MM.1S (cell line): ENCODE data around the gene PHLDB2.

Experiments
- EZH2 ChIP-seq: fragments of 300-600 bp; sonication (generic); optimal IDR thresholded peaks from 2 replicates; pipeline ENCODE3; 2017; ENCODE audit warnings: low read depth, mild to moderate bottlenecking, antibody characterized with exemption, low read length, mixed read lengths
- EZH2phosphoT487 ChIP-seq: fragments of 300-600 bp; sonication (generic); IDR thresholded peaks from 2 replicates; pipeline ENCODE4 v1.6.1; 2018; ENCODE audit warnings: antibody characterized with exemption, low read length
- TF ChIP-seq, protein P1 (sequence below): fragments of 300-600 bp; sonication (generic); IDR thresholded peaks from 2 replicates; pipeline ENCODE4 v1.5.1; 2016; ENCODE audit warnings: antibody characterized with exemption, low read length, mixed read lengths

DNA sequence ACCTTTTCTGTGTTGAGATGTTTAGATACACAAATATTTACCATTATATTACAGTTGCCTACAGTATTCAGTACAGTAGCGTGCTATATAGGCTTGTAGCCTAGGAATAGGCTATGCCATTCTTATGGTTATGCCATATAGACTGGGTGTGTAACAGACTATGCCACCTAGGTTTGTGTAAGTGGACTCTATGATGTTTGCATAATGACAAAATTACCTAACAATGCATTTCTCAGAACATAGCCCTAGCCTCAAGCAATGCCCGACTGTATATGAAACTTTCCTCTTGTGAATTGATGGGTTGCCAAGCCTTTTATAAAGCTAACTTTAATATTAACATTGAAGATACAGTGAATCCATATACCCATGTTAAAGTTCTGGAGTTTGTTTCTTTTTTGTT is 10.3 kb upstream of the PHLDB2 start:
- TF ChIP-seq, protein P1, sequence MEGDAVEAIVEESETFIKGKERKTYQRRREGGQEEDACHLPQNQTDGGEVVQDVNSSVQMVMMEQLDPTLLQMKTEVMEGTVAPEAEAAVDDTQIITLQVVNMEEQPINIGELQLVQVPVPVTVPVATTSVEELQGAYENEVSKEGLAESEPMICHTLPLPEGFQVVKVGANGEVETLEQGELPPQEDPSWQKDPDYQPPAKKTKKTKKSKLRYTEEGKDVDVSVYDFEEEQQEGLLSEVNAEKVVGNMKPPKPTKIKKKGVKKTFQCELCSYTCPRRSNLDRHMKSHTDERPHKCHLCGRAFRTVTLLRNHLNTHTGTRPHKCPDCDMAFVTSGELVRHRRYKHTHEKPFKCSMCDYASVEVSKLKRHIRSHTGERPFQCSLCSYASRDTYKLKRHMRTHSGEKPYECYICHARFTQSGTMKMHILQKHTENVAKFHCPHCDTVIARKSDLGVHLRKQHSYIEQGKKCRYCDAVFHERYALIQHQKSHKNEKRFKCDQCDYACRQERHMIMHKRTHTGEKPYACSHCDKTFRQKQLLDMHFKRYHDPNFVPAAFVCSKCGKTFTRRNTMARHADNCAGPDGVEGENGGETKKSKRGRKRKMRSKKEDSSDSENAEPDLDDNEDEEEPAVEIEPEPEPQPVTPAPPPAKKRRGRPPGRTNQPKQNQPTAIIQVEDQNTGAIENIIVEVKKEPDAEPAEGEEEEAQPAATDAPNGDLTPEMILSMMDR: no peak
- TF ChIP-seq EZH2 (no peak), EZH2phosphoT487 (no peak)
